ENCODE data around the gene MYL11. TPM values are rescaled to one million over a fixed set of nuclear protein-coding genes. Genes with fewer than 3 reads are reported as not detected.

Gene MYL11
- total and polyA plus RNA-seq, 12 donors, result 0.41 to 3.7 TPM; not detected in 10

DNA sequence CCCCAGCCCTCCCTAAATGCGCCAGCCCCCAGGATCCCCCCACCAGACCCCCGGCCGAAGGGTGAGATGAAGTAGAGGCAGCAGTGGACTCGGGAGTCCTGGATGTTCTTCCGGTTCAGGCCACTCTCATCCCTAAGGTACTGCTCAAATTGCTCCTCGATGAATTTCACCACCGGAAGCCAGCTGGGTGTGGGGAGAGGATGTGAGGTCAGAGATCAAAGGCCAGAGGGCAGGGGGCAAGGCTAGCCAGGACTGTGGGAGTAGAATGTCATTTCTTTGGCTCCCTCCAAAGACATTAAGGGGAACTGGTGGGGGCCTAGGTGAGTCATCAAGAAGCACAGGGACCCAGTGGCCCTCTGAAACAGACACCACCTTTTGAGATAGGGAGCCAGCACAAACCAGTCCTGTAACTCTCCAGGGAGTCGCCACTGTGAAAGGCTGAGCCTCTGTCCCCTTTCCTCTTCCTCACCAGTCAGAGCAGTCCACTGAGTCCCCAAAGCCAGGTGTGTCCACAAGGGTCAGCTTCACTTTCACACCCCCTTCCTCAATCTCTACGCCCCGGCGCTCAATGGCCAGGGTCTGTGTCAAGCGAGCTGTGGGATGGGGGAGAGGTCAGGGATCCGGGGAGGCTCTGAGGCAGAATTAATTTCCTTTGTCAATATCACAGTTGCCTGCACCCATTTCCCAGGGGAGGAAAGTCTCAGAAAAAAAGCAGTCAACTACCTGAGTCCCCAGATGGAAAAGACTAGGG, 6.9 kb downstream of the MYL11 start:
- Histone ChIP-seq H3K27ac (peak overlapping the region in 3 of 10 donors; percentile 14 to 81 (median 41)), H3K4me1 (peaks cover 10 to 29% (median 15%) of the 10 kb centered on the region in 9 donors), H3K4me3 (peak overlapping the region in 1 of 10 donors; percentile 50), H3K36me3 (no peaks in the 10 kb centered on the region), H3K9me3 (no peaks in the 10 kb centered on the region), H3K27me3 (no peaks in the 10 kb centered on the region)
- ATAC-seq, result no peak
- 79 to 83% methylated on average over 13 of the region's 13 CpGs for WGBS, 2 donors
- no peak for DNase-seq
- intact Hi-C loops (cut with DNase I), result no loop called here
- TF ChIP-seq, protein P1, sequence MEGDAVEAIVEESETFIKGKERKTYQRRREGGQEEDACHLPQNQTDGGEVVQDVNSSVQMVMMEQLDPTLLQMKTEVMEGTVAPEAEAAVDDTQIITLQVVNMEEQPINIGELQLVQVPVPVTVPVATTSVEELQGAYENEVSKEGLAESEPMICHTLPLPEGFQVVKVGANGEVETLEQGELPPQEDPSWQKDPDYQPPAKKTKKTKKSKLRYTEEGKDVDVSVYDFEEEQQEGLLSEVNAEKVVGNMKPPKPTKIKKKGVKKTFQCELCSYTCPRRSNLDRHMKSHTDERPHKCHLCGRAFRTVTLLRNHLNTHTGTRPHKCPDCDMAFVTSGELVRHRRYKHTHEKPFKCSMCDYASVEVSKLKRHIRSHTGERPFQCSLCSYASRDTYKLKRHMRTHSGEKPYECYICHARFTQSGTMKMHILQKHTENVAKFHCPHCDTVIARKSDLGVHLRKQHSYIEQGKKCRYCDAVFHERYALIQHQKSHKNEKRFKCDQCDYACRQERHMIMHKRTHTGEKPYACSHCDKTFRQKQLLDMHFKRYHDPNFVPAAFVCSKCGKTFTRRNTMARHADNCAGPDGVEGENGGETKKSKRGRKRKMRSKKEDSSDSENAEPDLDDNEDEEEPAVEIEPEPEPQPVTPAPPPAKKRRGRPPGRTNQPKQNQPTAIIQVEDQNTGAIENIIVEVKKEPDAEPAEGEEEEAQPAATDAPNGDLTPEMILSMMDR (IDR thresholded peaks at IDR 0.05), result no peak

DNA sequence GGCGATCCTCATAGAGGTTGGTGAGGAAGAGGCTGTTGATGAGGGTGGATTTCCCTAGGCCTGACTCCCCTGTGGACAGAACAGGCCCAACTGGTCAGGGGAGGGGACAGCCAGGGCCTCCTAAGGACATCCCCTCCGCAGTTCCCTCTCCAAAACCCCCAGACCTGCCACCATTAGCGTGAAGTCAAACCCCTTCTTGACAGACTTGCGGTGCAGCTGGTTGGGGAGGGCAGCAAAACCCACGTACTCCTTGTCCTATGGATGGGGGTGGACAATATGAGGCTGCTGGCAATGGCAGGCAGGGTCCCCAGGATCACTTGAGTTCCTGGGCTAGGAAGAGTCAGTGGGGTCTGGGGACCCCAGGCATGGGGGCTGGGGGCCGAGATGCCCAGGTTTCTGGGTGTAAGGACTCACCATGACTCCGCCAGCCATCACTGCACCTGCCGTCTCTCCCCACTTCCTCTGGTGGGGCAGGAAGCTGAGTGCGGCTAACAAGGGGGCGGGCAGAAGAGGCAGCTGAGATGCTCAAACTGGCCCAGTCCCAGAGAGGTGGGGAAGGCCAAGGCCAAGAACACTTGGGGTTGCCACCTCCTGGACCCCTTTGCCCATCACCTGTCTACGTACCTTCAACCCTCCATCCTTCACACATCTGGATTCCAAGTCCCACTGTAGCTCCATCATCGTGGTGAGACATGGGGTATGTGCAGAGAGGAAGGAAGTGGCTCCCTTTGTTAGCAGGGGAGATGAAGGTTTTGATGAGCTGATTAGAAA, 7.7 kb downstream of the MYL11 start, which contains the start of gene SEPTIN1:
SEPTIN1 (minus strand) TSS at position 451 of the 771 bp plus-strand sequence; CDS start at position 432, 19 bp downstream.
- H3K4me3 ChIP-seq, result peak within 1 kb of the TSS in 1 of 10 donors; percentile 50
- ATAC-seq (no peak), DNase-seq (no peak)
- H3K27ac ChIP-seq, result peak within 1 kb of the TSS in 2 of 10 donors; percentile 41 to 81
- peaks cover 7 to 23% (median 11%) of the 10 kb centered on the region in 9 donors for H3K4me1 ChIP-seq
- no peaks in the 10 kb centered on the region for H3K9me3 ChIP-seq
- WGBS, 2 donors, result 65 to 66% methylated on average over 12 of the region's 12 CpGs
- TF ChIP-seq, protein P1 (IDR thresholded peaks at IDR 0.05), result no peak
- H3K36me3 ChIP-seq, result no peaks in the 10 kb centered on the region
- intact Hi-C loops (cut with DNase I), result no loop called here
- H3K27me3 ChIP-seq, result no peaks in the 10 kb centered on the region

DNA sequence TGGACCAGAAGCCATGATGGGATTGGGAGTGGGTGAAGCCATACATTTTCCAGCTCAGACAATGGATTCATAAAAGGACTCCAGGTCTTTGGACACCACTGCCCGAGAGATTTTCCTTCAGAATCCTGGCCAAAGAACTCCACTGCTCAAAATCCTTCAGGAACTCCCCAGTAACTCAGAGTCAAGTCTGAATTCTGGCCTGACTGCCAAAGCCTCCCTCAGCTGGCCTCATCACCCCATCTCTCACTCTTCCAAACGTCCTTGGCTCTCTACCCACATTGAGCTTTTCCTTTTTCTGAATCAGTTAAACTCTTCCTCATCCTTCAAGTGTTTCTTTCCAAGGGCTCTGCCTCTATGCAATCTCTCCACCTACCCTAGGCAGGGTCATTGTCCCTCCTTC, 8.9 kb downstream of the MYL11 start:
- DNase-seq (no peak), ATAC-seq (no peak)
- TF ChIP-seq, protein P1 (IDR thresholded peaks at IDR 0.05), result no peak
- Histone ChIP-seq H3K36me3 (no peaks in the 10 kb centered on the region), H3K4me1 (peaks cover 5 to 17% (median 8%) of the 10 kb centered on the region in 9 donors), H3K27me3 (no peaks in the 10 kb centered on the region), H3K4me3 (no peak overlapping the region), H3K9me3 (no peaks in the 10 kb centered on the region), H3K27ac (peak overlapping the region in 1 of 10 donors; percentile 81)
- intact Hi-C loops (cut with DNase I), result no loop called here
- 42% methylated on average over 2 of the region's 2 CpGs for WGBS, 2 donors

DNA sequence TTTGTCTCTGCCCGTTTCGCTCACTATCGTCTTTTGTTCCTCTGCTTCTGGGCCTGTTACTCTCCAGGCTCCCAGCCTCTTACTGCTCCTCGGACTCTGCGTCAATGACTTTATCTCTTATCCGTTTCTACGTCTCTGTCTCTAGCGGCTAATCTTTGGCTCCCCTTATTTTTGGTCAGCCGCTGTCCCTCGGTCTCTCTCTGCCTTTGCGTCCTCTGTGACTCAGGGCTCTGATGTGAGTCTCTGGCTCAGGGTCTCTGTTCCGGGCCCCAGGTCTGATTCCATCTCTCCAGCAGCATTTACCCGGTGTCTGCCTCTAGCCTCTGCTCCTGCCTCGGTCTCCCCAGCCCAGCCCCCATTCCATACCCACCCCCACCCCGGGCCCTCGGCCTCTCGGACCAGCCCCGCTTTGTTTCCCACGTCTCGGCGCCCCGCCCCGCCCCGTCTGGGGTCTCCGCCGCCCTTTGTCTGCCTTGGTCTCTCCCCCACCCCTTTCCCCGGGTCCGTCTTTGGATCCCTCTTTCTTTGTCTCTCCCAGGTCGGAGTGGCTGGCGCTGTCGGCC, 20.1 kb downstream of the MYL11 start:
- TF ChIP-seq, protein P1 (IDR thresholded peaks at IDR 0.05), result no peak
- H3K4me1 ChIP-seq, result peaks cover 4 to 29% (median 24%) of the 10 kb centered on the region in 9 donors
- H3K36me3 ChIP-seq, result peaks cover 0 to 19% (median 7%) of the 10 kb centered on the region in 9 donors
- ATAC-seq (peak; percentile 18 to 58 (median 38)), DNase-seq (no peak)
- no peaks in the 10 kb centered on the region for H3K27me3 ChIP-seq
- peak overlapping the region; percentile 66 to 98 (median 84) for H3K4me3 ChIP-seq
- no peaks in the 10 kb centered on the region for H3K9me3 ChIP-seq
- intact Hi-C loops (cut with DNase I), result loop anchor here in 1 of 10 donors (5.0 kb wide), 1 partner anchor 37 kb away; the partner anchor contains the start of gene CD2BP2
- peak overlapping the region; percentile 33 to 93 (median 87) for H3K27ac ChIP-seq
- WGBS, 2 donors, result 2 to 4% methylated on average over 30 to 31 of the region's 31 CpGs
